Neural progenitor cell (in vitro differentiated cells): ENCODE results near the gene KRTAP10-9. TPM values are rescaled to one million over a fixed set of nuclear protein-coding genes. Genes with fewer than 3 reads are reported as not detected.

Experiments
- DNase-seq: peaks from one replicate; pipeline ENCODE4 v3.0.0-alpha.2; 2016; ENCODE audit warnings: low spot score
- H2AFZ ChIP-seq: fragments of 200-600 bp; sonication (generic); replicated peaks from 2 replicates; pipeline ENCODE4 v1.6.1; 2016; ENCODE audit warnings: antibody characterized with exemption
- H3F3A ChIP-seq: fragments of 200-600 bp; sonication (generic); 2 replicates; pipeline ENCODE4 v1.6.1; 2016; ENCODE audit warnings: antibody characterized with exemption, low read depth
- H3K27ac ChIP-seq: fragments of 200-600 bp; sonication (generic); 2 replicates; pipeline ENCODE4 v1.5.1; 2016; ENCODE audit warnings: mild to moderate bottlenecking
- H3K27me3 ChIP-seq: fragments of 200-600 bp; sonication (generic); 2 replicates; pipeline ENCODE4 v1.6.1; 2016; ENCODE audit warnings: mild to moderate bottlenecking, moderate library complexity
- H3K36me3 ChIP-seq: fragments of 200-600 bp; sonication (generic); 2 replicates; pipeline ENCODE4 v1.5.1; 2016
- H3K4me1 ChIP-seq: fragments of 200-600 bp; sonication (generic); 2 replicates; pipeline ENCODE4 v1.6.1; 2016; ENCODE audit warnings: mixed run types
- H3K4me2 ChIP-seq: fragments of 200-600 bp; sonication (generic); 2 replicates; pipeline ENCODE4 v1.6.1; 2016
- H3K4me3 ChIP-seq: fragments of 200-600 bp; sonication (generic); 2 replicates; pipeline ENCODE4 v1.5.1; 2016
- H3K79me2 ChIP-seq: fragments of 200-600 bp; sonication (generic); 2 replicates; pipeline ENCODE4 v1.6.1; 2016; ENCODE audit warnings: low read depth
- H3K9ac ChIP-seq: fragments of 200-600 bp; sonication (generic); 2 replicates; pipeline ENCODE4 v1.6.1; 2016
- H3K9me3 ChIP-seq: fragments of 200-600 bp; sonication (generic); 2 replicates; pipeline ENCODE4 v1.5.1; 2016; ENCODE audit warnings: low read depth
- H4K20me1 ChIP-seq: fragments of 200-600 bp; sonication (generic); 2 replicates; pipeline ENCODE4 v1.6.1; 2016; ENCODE audit warnings: low read depth
- H3K27ac Mint-ChIP-seq: 3 replicates; pipeline ENCODE4 v1.8.0; 2021; ENCODE audit warnings: mixed read lengths
- H3K27me3 Mint-ChIP-seq: 2 replicates; pipeline ENCODE4 v1.8.0; 2022; ENCODE audit warnings: low read depth, mild to moderate bottlenecking, inconsistent platforms, moderate library complexity, mixed read lengths; ENCODE audit not compliant: insufficient read depth
- H3K36me3 Mint-ChIP-seq: 3 replicates; pipeline ENCODE4 v1.8.0; 2021; ENCODE audit warnings: mixed read lengths
- H3K4me1 Mint-ChIP-seq: 3 replicates; pipeline ENCODE4 v1.8.0; 2021; ENCODE audit warnings: mixed read lengths
- H3K4me3 Mint-ChIP-seq: 3 replicates; pipeline ENCODE4 v1.8.0; 2021; ENCODE audit warnings: mild to moderate bottlenecking, moderate library complexity, mixed read lengths
- H3K9me3 Mint-ChIP-seq: 3 replicates; pipeline ENCODE4 v1.8.0; 2020; ENCODE audit warnings: mixed read lengths
- EZH2 ChIP-seq: fragments of 200-600 bp; sonication (generic); IDR thresholded peaks from 2 replicates; pipeline ENCODE4 v1.6.1; 2017; ENCODE audit warnings: antibody characterized with exemption, mild to moderate bottlenecking, moderate library complexity
- EZH2phosphoT487 ChIP-seq: fragments of 200-600 bp; sonication (generic); IDR thresholded peaks from 2 replicates; pipeline ENCODE4 v1.6.1; 2017; ENCODE audit warnings: antibody characterized with exemption
- total RNA-seq: library from RNA; depleted of rRNA; stranded (reverse); fragments of >200 nt; gene quantifications from 2 replicates; pipeline ENCODE4 v1.2.3, GENCODE V29; 2015; ENCODE audit warnings: low replicate concordance
- TF ChIP-seq, protein P1 (sequence below): fragments of 200-600 bp; sonication (generic); IDR thresholded peaks from 2 replicates; pipeline ENCODE4 v1.5.1; 2017; ENCODE audit warnings: antibody characterized with exemption, mild to moderate bottlenecking

Gene KRTAP10-9
- total RNA-seq, 1 donor from 2014 or later, result not detected

DNA sequence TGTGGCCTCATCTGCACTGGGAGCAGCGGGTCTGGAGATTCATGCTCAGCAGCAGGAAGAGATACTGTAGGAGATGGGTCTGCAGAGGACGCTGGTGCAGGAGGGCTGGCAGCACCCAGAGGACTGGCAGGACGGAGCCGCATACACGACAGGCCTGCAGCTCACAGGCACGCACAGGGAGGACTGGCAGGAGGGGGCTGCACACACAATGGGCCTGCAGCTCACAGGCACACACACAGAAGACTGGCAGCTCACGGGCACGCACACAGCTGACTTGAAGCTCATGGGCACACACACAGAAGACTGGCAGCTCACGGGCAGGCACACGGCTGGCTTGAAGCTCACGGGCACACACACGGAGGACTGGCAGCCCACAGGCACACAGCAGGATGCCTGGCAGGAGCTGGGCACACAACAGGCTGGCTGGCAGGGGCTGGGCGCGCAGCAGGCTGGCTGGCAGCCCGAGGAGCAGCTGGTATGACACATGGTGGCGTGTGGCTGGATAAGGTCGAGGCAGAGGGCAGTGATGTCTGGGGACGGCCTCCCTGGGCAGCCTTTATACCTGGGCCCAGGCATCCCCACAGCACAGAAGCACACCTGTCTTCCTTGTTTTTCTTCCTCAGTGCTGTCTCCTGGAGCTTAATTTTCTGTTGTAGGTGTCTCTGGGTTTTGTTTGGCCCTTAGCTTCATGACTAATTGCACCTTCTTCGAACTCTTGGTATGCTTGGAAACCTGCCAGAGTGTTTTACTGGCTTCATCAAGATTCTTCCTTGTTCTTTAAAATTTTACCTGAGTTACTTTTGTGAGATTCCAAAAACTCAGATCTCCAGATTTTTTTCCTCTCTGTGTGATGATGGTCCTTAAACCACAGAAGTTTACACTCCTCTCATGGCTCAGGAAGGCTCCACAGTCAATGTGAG, 39.8 kb downstream of the KRTAP10-9 start, which contains the start of gene KRTAP12-2:
KRTAP12-2 (minus strand) TSS at position 527 of the 920 bp plus-strand sequence; CDS start at position 486, 41 bp downstream.
- Histone ChIP-seq H2AFZ (no peak within 1 kb of the TSS), H3K9me3 (peaks cover 6% of the 10 kb centered on the region), H3K27me3 (no peaks in the 10 kb centered on the region), H3K27ac (no peak within 1 kb of the TSS), H4K20me1 (no peaks in the 10 kb centered on the region), H3K9ac (no peak within 1 kb of the TSS), H3K4me3 (no peak within 1 kb of the TSS), H3K36me3 (no peaks in the 10 kb centered on the region), H3F3A (no peaks in the 10 kb centered on the region), H3K79me2 (no peaks in the 10 kb centered on the region), H3K4me1 (no peaks in the 10 kb centered on the region), H3K4me2 (no peak within 1 kb of the TSS)
- Mint-ChIP-seq H3K36me3 (no peaks in the 10 kb centered on the region), H3K4me3 (no peak within 1 kb of the TSS), H3K9me3 (peaks cover 38% of the 10 kb centered on the region), H3K4me1 (no peaks in the 10 kb centered on the region), H3K27ac (no peak within 1 kb of the TSS), H3K27me3 (peaks cover 7% of the 10 kb centered on the region)
- no peak for DNase-seq
- TF ChIP-seq EZH2, result no peak
- no peak for TF ChIP-seq EZH2phosphoT487
- TF ChIP-seq, protein P1, sequence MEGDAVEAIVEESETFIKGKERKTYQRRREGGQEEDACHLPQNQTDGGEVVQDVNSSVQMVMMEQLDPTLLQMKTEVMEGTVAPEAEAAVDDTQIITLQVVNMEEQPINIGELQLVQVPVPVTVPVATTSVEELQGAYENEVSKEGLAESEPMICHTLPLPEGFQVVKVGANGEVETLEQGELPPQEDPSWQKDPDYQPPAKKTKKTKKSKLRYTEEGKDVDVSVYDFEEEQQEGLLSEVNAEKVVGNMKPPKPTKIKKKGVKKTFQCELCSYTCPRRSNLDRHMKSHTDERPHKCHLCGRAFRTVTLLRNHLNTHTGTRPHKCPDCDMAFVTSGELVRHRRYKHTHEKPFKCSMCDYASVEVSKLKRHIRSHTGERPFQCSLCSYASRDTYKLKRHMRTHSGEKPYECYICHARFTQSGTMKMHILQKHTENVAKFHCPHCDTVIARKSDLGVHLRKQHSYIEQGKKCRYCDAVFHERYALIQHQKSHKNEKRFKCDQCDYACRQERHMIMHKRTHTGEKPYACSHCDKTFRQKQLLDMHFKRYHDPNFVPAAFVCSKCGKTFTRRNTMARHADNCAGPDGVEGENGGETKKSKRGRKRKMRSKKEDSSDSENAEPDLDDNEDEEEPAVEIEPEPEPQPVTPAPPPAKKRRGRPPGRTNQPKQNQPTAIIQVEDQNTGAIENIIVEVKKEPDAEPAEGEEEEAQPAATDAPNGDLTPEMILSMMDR, result no peak

DNA sequence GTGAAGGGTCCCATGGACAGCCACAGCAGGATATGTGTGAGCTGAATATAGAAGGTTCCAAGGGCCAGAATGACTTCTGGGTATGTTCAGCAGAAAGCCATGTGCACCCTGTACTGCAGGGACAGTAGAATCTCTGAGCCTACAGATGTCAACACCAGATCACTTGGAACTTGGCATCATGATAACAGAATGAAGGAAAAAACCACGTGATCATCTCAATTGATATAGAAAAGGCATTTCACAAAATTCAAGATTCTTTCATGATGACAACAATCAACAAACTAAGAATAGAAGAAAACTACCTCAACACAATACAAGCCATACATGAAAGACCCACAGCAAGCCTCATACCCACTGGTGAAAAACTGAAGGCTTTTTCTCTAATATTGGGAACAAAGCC, 40.7 kb downstream of the KRTAP10-9 start:
- Mint-ChIP-seq H3K36me3 (no peaks in the 10 kb centered on the region), H3K4me1 (no peaks in the 10 kb centered on the region), H3K4me3 (no peak overlapping the region), H3K9me3 (peaks cover 42% of the 10 kb centered on the region), H3K27ac (no peak overlapping the region), H3K27me3 (peaks cover 7% of the 10 kb centered on the region)
- H3K79me2 ChIP-seq, result no peaks in the 10 kb centered on the region
- no peaks in the 10 kb centered on the region for H4K20me1 ChIP-seq
- no peaks in the 10 kb centered on the region for H3F3A ChIP-seq
- no peak overlapping the region for H3K4me2 ChIP-seq
- H3K4me3 ChIP-seq, result no peak overlapping the region
- TF ChIP-seq EZH2phosphoT487 (no peak), EZH2 (no peak)
- TF ChIP-seq, protein P1, result no peak
- H2AFZ ChIP-seq, result no peak overlapping the region
- H3K4me1 ChIP-seq, result no peaks in the 10 kb centered on the region
- H3K36me3 ChIP-seq, result no peaks in the 10 kb centered on the region
- no peaks in the 10 kb centered on the region for H3K27me3 ChIP-seq
- H3K9me3 ChIP-seq, result peaks cover 6% of the 10 kb centered on the region
- no peak overlapping the region for H3K9ac ChIP-seq
- H3K27ac ChIP-seq, result no peak overlapping the region
- DNase-seq, result no peak

DNA sequence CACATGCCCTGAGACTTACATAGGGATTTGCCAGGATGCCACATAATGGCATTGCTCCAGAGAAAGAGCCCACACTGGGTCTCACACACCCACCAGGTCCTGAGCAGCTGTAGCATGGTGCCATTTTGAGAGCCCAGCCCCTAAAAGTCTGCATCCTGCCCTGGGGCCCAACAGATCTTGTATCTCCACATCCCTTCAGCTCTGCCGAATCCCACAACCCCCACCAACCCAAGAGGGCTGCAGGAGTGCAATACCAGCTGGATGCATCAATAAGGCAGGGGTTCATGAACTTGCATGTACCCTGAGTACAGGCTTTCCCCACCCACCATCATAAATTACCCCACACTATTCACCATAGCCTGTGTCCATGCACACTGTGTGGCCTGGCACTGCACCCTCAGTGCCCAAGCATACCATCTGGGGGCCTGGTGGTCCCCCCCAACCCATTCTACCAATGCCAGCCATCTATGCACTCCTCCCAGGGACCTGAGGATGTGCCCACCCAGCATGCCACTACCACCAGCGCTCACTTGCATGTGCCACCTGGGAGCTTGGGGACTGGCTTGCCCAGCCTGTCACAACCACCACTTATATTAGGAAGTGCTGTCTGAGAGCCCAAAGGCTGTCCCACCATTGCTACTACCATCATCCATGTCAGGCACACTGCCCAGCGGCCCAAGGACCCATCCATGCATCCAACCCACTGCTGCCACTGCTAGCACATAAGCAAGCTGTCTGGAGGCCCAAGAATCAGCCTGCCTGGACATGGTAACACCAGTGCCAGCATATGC, 43.9 kb downstream of the KRTAP10-9 start:
- Mint-ChIP-seq H3K27ac (no peak overlapping the region), H3K36me3 (peaks cover 2% of the 10 kb centered on the region), H3K9me3 (peaks cover 52% of the 10 kb centered on the region), H3K27me3 (peaks cover 11% of the 10 kb centered on the region), H3K4me3 (no peak overlapping the region), H3K4me1 (no peaks in the 10 kb centered on the region)
- no peaks in the 10 kb centered on the region for H3K79me2 ChIP-seq
- no peaks in the 10 kb centered on the region for H3K4me1 ChIP-seq
- H3K27me3 ChIP-seq, result no peaks in the 10 kb centered on the region
- H4K20me1 ChIP-seq, result no peaks in the 10 kb centered on the region
- H3K36me3 ChIP-seq, result no peaks in the 10 kb centered on the region
- H3F3A ChIP-seq, result no peaks in the 10 kb centered on the region
- TF ChIP-seq, protein P1, result no peak
- no peak for TF ChIP-seq EZH2
- no peak for TF ChIP-seq EZH2phosphoT487
- H3K4me2 ChIP-seq, result no peak overlapping the region
- no peak overlapping the region for H3K27ac ChIP-seq
- no peak overlapping the region for H3K9ac ChIP-seq
- H3K9me3 ChIP-seq, result peaks cover 6% of the 10 kb centered on the region
- DNase-seq, result no peak
- H3K4me3 ChIP-seq, result no peak overlapping the region
- no peak overlapping the region for H2AFZ ChIP-seq
